22Rv1 (cell line): ENCODE measurements around the gene LRP5.

Experiments
- H3K27ac ChIP-seq: fragments of 450-650 bp; 2 replicates; pipeline ENCODE4 v1.5.1; 2017
- CTCF ChIP-seq: fragments of 450-650 bp; IDR thresholded peaks from 2 replicates; pipeline ENCODE4 v1.5.1; 2017; ENCODE audit warnings: mild to moderate bottlenecking
- ZFX ChIP-seq: fragments of 450-650 bp; IDR thresholded peaks from 2 replicates; pipeline ENCODE4 v1.6.1; 2017; ENCODE audit warnings: antibody characterized with exemption, borderline replicate concordance

Gene LRP5

GRCh38 chr11:68382358-68382998 is 70.1 kb downstream of the LRP5 start:
- H3K27ac ChIP-seq, result no peak overlapping the region
- TF ChIP-seq ZFX (no peak), CTCF (no peak)

DNA sequence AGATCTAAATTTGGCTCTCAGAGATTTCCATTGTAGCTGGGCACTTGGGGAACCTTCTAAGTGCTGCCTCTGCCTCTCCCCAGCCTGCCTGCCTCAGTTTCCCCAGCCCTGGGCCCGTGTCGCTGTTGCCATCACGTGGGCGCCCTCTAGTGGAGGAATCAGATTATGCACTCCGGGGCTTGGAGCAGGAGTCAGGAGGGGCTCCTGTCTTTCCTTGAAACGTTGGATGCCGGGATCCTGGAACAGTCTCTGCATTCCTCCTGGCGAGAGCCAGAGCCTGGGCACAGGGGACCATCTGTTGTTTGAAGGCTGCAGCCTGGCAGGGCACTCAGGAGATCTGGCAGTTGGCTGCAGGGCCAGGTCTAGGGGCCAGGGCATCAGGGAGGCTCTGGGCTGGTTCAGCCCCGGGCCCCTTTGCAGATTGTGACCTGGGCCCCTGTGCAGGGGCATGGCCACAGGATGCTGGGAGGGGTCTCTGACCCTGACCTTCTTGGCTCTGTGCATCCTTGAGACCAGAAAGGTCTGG is 71.6 kb downstream of the LRP5 start:
- no peak overlapping the region for H3K27ac ChIP-seq
- TF ChIP-seq ZFX, result no peak
- peak; percentile 98 for TF ChIP-seq CTCF

- no peak overlapping the region for H3K27ac ChIP-seq
- no peak for TF ChIP-seq ZFX
Measured at GRCh38 chr11:68384530-68385081, 72.2 kb downstream of the LRP5 start.

- H3K27ac ChIP-seq, result no peak overlapping the region
- TF ChIP-seq CTCF (no peak), ZFX (no peak)
Measured at GRCh38 chr11:68385128-68385527, 72.7 kb downstream of the LRP5 start.

- TF ChIP-seq ZFX (no peak), CTCF (no peak)
- no peak overlapping the region for H3K27ac ChIP-seq
Measured at GRCh38 chr11:68386331-68386978, 74.1 kb downstream of the LRP5 start.

- no peak for TF ChIP-seq ZFX
- no peak for TF ChIP-seq CTCF
- no peak overlapping the region for H3K27ac ChIP-seq
Measured at GRCh38 chr11:68387840-68388239, 75.4 kb downstream of the LRP5 start.

GRCh38 chr11:68388595-68389198 is 76.3 kb downstream of the LRP5 start:
- TF ChIP-seq CTCF, result no peak
- TF ChIP-seq ZFX, result no peak
- no peak overlapping the region for H3K27ac ChIP-seq
